NCI-H1436 treated with DMSO at 0.1 percent for 48 hours (cell line): Measurements from ENCODE around the gene ZNF821.
"Not testable (repeated sequence)": the region's sequence is repeated elsewhere in the genome, so short reads cannot be mapped to it uniquely, and the experiment has no call there.

Experiments used
- DNase-seq: peaks from one replicate; lab custom pipeline; 2025; lab: John Stamatoyannopoulos, UW

Gene ZNF821

GRCh38 chr16:71883849-71884638 lies at the start of gene ZNF821:
ZNF821 (minus strand) TSS chr16:71884182; CDS start chr16:71879946, 4,236 bp downstream.
- DNase-seq = peak; percentile 38

GRCh38 chr16:71933017-71933416 lies 49.0 kb upstream of the ZNF821 start:
- DNase-seq = no peak

- DNase-seq = no peak
These were observed 47.6 kb upstream of the ZNF821 start for GRCh38 chr16:71931599-71931998.

- DNase-seq = no peak
These were observed 47.0 kb upstream of the ZNF821 start for GRCh38 chr16:71931001-71931400.

GRCh38 chr16:71930013-71930563 lies 46.1 kb upstream of the ZNF821 start:
- DNase-seq = no peak

- DNase-seq = no peak
These were observed 45.1 kb upstream of the ZNF821 start for GRCh38 chr16:71929048-71929447.

GRCh38 chr16:71927787-71928186 lies 43.8 kb upstream of the ZNF821 start:
- no peak for DNase-seq

GRCh38 chr16:71927383-71927782 lies 43.4 kb upstream of the ZNF821 start:
- DNase-seq = no peak

- no peak for DNase-seq
These were observed 40.7 kb upstream of the ZNF821 start for GRCh38 chr16:71924710-71925109.

GRCh38 chr16:71923941-71924690 lies 40.1 kb upstream of the ZNF821 start:
- no peak for DNase-seq

- no peak for DNase-seq
These were observed 36.7 kb upstream of the ZNF821 start for GRCh38 chr16:71920658-71921057.

GRCh38 chr16:71919035-71919434 lies 35.1 kb upstream of the ZNF821 start:
- no peak for DNase-seq

- no peak for DNase-seq
These were observed 33.9 kb upstream of the ZNF821 start for GRCh38 chr16:71917900-71918299.

- no peak for DNase-seq
These were observed 32.5 kb upstream of the ZNF821 start for GRCh38 chr16:71916397-71916920.

- no peak for DNase-seq
These were observed 31.4 kb upstream of the ZNF821 start for GRCh38 chr16:71915350-71915749.

- DNase-seq = no peak
These were observed 30.8 kb upstream of the ZNF821 start for GRCh38 chr16:71914802-71915201.

- no peak for DNase-seq
These were observed 28.7 kb upstream of the ZNF821 start for GRCh38 chr16:71912534-71913275.

GRCh38 chr16:71911121-71911520 lies 27.1 kb upstream of the ZNF821 start:
- DNase-seq = no peak

- DNase-seq = not testable (repeated sequence)
These were observed 21.8 kb upstream of the ZNF821 start for GRCh38 chr16:71905765-71906164.

- DNase-seq = no peak
These were observed 20.3 kb upstream of the ZNF821 start for GRCh38 chr16:71904239-71904638.

GRCh38 chr16:71903608-71904007 lies 19.6 kb upstream of the ZNF821 start:
- DNase-seq = no peak
